T-helper 9 cell (primary cell): ENCODE data around the gene PLXDC2.

ENCODE experiments used
- DNase-seq: peaks from one replicate; pipeline ENCODE4 v3.0.0-alpha.2; 2020

PLXDC2 gene

DNA sequence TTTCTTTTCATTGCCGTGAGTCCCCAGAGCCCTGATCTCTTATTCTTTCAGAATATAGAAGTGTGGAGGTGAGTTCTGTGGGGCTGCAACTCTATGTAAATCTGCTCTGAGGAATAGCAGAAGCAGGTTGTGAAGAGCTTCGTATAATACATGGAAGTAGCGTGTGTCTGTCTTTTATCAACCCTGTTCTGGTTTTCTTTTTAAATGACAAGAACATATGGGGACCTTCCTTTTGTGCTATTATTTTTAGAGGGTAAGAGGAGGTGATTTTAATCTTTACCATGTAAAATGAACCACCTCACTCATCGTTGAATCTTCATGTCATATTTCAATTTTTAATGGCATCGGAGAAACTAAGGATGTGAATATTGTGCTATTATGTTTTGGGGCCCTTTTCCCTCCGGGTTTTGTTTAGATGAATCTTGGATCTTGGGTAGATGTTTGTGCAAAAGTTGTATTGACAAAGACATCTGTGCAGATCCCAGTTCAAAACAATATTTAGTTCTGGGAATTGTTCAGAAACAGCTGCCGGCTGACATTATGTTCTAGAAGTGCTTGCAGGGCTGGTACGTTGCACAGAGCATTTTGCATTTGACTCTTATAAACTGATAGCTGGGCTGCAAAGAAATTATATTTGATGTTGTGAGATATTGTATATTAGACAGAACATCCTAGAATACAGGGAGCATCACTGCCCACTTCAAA lies 46.7 kb downstream of the PLXDC2 start:
- DNase-seq = no peak

- no peak for DNase-seq
Observed at GRCh38 chr10:19865676-19866075, 49.4 kb downstream of the PLXDC2 start.

- no peak for DNase-seq
Observed at GRCh38 chr10:19869370-19869769, 53.1 kb downstream of the PLXDC2 start.

- DNase-seq = no peak
Observed at GRCh38 chr10:19872504-19873271, 56.5 kb downstream of the PLXDC2 start.

- DNase-seq = no peak
Observed at GRCh38 chr10:19874190-19874589, 58.0 kb downstream of the PLXDC2 start.

DNA sequence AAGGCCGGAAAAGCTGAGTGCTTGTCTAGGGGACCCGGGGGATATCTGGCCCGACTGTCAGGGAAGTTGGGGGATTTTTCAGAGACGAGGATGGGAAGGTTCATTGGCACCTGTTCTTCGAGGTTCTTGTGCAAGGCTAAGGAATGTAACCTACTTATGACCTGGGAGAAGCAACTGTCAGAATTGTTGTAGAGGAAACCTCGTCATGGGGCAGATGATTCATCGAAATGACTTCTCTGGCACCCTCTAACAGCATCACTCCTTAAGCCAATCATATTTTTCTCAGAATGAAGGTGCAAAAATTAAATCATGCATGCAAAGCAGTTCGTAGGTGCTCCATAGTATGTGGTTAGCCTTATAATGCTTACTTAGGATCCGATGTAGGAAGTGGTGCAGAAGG lies 58.6 kb downstream of the PLXDC2 start:
- no peak for DNase-seq

- DNase-seq = no peak
Observed at GRCh38 chr10:19876570-19876969, 60.3 kb downstream of the PLXDC2 start.

GRCh38 chr10:19877466-19878255 lies 61.4 kb downstream of the PLXDC2 start:
- DNase-seq = no peak

- no peak for DNase-seq
Observed at GRCh38 chr10:19882621-19883020, 66.4 kb downstream of the PLXDC2 start.

GRCh38 chr10:19888061-19888660 lies 71.9 kb downstream of the PLXDC2 start:
- DNase-seq = no peak

DNA sequence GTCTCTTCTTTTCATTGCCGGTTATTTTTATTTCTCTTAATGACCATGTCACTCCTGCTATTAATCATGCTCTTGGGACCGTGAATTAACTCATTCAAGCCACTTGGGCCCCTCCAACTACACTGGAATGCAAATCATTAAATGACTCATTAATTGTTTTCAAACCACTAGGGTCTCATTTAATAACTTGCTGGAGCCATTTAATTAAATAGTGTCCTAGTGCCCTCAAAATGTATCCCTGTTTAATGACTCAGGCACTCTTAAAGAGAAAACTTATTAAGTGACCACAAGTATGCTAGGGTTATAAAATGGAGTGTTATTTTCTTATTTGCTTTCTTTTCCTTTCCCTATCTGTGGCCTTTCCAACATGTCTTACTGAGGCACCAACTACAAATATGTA lies 73.0 kb downstream of the PLXDC2 start:
- no peak for DNase-seq

DNA sequence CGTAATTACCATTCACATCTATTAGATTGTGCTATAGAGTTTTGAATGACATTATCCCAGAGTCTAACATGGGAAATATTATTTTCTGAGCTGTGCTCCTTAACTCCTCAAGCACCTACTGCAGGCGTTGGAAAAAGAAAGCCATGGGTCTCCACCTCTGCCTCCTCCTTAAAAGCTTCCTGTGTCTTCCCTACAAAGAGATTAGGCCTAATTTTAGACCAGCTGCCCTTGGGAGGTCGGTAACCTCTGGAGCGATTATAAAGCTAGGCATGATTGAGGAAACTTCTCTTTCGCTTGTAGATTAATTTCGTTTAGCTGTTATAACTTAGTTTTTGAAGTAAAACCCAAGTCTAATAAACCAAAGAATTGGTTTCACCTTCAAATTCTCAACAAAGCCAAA lies 75.2 kb downstream of the PLXDC2 start:
- DNase-seq = no peak

DNA sequence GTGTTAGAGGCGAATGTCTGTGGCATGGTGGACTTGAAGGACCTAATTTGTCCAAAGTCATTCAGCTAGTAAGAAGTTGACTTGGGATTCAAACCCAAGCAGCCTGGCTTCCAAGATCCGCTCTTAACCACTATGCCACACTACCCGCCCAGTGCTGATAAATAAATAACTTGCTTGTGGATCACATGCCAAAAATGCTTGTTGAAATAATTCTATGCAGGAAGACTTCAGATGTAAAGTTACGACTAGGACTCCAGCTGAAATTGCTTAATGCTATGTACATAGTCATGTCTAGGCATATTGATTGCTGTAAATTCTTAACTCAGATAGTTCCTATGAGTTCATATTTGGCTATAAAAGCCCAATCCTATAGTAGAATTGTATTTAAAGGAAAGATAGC lies 76.0 kb downstream of the PLXDC2 start:
- DNase-seq = no peak

GRCh38 chr10:19892677-19893076 lies 76.4 kb downstream of the PLXDC2 start:
- DNase-seq = no peak

DNA sequence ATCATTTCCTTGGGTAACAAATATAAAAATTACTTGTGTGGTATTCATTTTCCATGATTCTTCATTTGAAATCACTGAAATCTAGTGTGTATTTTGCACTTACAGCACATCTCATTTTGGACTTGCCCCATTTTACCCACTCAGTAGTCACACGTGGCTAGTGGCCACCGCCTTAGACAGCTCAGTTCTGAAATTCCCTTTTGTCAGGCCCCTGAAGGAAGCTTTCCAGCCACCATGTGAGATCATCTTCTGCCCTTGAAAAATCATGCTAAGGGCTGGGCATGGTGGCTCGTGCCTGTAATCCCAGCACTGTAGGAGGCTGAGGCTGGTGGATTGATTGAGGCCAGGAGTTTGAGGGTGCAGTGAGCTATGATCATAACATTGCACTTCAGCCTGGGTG lies 79.3 kb downstream of the PLXDC2 start:
- DNase-seq = no peak

DNA sequence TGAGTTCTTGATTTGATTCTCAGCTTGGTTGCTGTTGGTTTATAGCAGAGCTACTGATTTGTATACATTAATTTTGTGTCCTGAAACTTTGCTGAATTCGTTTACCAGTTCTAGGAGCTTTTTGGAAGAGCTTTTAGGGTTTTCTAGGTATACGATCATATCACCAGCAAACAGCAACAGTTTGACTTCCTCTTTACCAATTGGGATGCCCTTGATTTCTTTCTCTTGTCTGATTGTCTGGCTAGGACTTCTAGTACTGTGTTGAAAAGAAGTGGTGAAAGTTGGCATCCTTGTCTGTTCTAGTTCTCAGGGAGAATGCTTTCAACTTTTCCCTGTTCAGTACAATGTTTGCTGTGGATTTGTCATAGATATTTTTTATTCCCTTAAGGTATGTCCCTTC lies 86.2 kb downstream of the PLXDC2 start:
- DNase-seq = no peak

GRCh38 chr10:19904202-19904661 lies 88.0 kb downstream of the PLXDC2 start:
- no peak for DNase-seq

- no peak for DNase-seq
Observed at GRCh38 chr10:19906108-19906791, 90.0 kb downstream of the PLXDC2 start.

- no peak for DNase-seq
Observed at GRCh38 chr10:19908991-19909696, 92.9 kb downstream of the PLXDC2 start.

GRCh38 chr10:19911886-19912285 lies 95.7 kb downstream of the PLXDC2 start:
- no peak for DNase-seq

GRCh38 chr10:19913987-19914386 lies 97.8 kb downstream of the PLXDC2 start:
- DNase-seq = no peak

DNA sequence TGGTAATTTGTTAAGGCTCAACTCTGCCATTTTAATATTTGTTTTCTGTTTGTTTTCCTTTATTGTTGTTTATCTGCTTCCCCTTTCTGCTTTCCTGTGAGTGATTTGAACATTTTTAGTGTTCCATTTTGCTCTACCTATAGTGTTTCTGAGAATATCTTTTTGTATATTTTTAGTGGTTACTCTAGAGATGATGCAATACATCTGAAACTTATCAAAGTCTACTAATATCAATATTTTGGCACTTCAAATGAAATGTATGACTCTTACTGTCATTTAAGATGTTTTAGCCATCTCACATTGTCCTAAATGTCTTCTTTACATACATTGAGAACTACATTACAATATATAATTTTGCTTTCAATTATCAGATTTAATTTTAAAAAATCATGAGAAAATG lies 98.9 kb downstream of the PLXDC2 start:
- DNase-seq = no peak
